GM18909 (cell line): ENCODE results near the gene SEZ6L.

ENCODE experiments used
- ATAC-seq: cut with Tn5 transposase; IDR thresholded peaks from one replicate; pipeline ENCODE4 v1.9.1; 2021; ENCODE audit warnings: mild to moderate bottlenecking; ENCODE audit not compliant: unreplicated experiment, poor library complexity

Gene SEZ6L

DNA sequence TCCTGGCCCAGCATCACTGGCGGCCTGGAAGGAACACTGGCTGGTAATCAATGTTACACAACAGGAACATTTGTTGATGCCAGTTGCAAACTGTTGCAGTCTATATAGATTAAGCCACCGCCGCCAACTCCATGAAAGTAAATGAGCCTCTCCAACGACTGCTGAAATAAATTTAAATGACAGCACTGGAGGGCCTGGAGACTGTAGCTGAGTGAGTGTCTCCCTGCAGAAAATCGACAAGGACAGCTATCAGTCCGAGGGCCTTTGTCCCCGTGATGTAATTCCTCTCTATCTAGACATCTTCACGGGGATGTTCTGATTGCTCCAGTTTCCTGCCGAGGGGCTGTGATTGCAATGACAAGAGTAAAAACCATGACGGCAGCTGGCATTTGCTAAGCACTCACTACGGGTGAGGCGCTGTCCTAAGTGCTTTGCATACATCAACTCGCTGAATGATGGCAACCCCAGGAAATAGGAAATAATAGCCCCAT is 120.4 kb downstream of the SEZ6L start:
- ATAC-seq = no peak

DNA sequence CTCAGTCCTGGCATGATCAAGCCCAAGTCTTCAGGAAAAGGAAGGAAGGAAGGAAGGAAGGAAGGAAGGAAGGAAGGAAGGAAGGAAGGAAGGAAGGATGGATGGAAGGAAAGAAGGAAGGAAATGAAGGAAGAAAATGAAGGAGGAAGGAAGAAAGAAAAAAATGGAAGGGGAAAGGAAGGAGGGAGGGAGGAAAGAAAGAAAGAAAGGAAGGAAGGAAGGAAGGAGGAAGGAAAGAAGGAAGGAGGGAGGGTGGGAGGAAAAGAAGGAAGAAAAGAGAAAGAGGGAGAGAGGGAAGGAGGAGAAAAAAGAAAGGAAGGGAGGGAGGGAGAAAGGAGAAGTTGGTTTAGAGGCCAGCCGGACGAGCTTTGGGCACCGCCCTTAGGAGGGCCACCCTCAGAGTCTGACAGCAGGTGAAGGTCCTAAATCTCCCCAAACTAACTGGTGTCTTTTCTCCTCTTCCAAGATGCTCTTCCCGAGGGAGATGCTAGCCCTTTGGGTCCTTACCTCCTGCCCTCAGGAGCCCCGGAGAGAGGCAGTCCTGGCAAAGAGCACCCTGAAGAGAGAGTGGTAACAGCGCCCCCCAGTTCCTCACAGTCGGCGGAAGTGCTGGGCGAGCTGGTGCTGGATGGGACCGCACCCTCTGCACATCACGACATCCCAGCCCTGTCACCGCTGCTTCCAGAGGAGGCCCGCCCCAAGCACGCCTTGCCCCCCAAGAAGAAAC is 122.8 kb downstream of the SEZ6L start:
- ATAC-seq = no peak

DNA sequence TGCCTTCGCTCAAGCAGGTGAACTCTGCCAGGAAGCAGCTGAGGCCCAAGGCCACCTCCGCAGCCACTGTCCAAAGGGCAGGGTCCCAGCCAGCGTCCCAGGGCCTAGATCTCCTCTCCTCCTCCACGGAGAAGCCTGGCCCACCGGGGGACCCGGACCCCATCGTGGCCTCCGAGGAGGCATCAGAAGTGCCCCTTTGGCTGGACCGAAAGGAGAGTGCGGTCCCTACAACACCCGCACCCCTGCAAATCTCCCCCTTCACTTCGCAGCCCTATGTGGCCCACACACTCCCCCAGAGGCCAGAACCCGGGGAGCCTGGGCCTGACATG is 123.4 kb downstream of the SEZ6L start:
- ATAC-seq = no peak

DNA sequence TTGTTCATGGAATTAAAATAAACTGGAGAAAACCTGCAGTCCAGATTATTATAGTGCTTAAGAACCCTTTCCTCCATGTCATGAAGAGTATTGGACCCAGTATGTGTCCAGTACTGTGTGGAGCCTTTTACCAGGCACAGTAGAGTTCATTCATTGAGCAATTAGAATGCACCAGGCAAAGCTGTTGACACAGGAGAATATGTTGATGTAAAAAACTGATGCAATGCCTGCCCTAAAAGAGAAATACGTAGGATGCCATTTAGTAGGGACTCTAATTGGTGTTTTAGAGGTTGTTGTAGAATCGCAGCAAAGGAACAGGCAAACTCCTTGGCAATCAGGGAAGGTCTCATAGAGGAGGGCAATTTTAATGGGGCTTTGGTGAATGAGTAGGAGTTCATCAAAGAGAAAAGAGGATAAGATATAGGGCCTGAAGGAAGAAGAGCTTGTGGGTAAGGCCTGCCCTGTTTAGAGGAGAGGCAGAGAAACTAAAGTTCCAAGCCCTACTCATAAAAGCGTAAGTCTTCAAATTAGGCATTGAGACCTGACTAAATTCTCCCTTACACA is 126.4 kb downstream of the SEZ6L start:
- no peak for ATAC-seq

DNA sequence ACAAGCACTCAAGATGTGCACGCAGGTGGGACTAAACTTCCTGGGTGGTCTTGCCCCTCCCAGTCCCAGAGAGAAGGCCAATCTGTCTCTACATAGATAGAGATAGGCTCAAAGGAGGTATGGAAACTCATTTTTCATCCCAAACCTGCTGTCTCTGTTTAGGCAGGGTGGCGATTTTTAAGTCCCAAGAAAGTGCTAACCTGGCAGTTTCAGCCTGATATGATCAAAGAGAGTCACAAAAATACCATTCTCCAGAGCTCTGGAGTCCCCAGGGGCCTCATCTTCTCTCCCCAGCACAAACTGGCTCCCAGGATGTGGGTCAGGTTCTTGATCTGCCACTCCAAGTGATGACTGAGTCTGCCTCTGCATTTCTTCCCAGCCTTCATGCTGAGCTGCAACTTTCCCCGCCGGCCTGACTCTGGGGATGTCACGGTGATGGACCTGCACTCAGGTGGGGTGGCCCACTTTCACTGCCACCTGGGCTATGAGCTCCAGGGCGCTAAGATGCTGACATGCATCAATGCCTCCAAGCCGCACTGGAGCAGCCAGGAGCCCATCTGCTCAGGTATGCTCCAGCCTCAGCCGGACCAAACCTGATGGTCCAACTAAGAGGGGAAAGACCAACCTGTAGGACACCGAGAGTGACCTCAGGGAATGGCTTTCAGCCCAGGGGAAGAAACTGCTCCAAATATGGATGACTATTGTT is 129.5 kb downstream of the SEZ6L start:
- ATAC-seq = no peak

DNA sequence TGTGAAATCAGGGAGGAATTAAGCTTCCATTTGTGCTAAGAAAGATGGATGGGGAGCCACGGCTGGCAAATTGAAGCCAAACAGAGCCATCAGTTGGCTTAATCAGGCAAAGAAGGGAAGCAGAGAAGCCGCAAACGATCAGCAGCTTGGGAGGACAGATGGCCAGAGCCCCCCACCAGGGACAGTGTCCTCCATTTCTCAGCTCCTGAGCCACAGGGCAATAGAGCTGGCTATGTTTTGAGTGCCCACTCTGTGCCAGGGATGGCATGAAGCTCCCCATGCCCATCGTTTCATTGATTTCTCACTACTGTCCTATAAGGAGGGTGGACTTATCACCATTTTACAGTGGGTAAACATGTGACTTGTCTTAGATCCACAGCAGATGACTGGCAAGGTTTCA is 133.5 kb downstream of the SEZ6L start:
- ATAC-seq = no peak

DNA sequence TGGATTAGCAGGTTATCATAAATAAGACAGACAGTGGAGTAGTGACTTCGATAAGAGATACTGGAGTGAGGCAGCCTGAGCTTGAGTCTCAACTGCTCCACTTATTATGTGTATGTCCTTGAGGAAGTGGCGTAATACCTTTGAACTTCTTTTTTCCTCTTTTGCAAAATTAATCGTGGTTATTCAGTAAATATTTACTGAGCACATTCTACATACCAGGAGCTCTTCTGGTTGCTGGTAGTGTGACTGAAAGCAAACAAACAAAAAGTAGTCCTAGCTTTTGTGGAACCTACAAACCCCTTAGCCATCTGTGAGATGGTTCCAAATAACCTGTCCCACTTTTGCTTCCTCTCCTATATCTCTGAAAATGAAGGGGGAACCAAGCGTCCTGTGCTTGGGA is 134.2 kb downstream of the SEZ6L start:
- ATAC-seq = no peak

DNA sequence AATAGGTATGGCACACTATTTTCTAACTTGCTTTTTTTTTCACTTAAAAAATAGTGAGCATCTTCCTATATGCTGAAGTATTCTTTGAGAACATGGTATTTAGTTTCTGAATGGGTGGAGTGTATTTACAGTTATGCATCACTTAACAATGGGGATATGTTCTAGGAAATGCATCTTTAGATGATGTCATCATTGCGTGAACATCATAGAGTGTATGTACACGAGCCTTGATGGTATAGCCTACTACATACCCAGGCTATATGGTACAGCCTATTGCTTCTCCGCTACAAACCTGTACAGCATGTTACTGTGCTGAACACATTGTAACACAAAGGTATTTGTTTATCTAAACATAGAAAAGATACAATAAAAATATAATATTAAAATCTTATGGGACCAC is 135.5 kb downstream of the SEZ6L start:
- no peak for ATAC-seq

DNA sequence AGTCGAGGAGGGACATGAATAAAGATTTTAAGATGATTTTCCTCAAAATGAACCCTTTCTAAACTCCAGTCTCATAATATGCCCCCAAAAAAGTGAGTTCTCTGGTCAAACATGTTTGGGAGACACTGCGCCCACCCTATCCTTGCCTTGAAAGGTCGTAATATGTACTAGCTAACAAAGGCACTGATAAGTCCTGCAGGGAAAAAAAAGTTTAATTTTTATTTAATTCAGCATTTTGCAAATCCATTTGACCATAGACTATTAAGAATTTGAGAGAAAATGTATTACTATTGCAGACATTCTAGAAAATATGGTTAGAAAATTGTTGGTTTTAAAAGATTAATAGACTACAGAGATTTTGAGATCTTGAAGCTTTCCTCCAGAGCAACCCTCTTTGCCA is 139.2 kb downstream of the SEZ6L start:
- no peak for ATAC-seq

DNA sequence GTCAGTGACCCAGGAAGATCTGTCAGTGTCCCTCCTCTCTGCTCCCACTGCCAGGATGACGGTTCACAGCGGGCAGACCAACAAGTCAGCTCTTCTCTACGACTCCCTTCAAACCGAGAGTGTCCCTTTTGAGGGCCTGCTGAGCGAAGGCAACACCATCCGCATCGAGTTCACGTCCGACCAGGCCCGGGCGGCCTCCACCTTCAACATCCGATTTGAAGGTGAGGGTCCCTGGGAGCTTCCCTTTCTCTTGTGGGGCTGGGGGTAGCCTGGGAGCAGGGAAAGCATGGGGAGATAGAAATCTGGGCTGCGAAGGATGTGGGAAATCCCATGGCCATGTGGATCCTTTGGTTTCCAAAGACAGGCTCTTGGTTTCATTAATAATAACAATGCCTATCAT is 141.4 kb downstream of the SEZ6L start:
- ATAC-seq = no peak

DNA sequence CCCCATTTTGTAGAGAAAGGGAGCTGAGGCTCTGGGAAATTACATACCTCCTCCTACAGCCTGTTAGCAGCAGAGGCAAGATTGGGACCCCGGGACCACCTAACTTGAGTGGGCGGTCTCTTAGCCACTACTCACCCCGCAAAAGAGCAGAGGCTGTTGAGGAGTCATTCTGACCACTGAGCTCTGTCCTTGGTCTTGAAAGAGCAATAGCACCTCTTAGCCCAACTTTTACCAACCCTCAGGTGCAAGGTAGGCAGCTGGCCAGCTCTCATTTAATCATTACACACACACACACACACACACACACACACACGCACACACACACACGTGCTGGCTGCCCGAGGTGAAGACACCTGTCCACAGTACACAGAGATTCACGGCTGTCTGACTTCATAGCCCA is 144.0 kb downstream of the SEZ6L start:
- no peak for ATAC-seq

DNA sequence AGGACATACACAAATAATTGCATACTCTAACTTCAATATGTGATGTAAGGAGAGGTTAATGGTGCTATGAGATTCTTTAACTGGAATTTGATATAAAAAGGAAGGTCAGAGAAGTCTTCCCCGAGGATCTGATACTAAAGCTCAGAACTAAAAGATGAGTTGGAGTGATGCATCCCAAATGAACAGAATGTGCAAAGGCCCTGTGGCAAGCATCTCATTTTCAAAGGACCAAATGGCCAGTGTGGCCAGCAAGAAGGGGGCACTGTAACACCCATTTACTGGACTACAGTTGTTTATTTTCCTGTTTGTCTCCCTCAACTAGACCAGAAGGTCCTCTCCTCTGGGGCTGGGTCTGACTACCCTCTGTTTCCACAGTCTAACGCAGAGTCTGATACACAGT is 144.9 kb downstream of the SEZ6L start:
- ATAC-seq = no peak

DNA sequence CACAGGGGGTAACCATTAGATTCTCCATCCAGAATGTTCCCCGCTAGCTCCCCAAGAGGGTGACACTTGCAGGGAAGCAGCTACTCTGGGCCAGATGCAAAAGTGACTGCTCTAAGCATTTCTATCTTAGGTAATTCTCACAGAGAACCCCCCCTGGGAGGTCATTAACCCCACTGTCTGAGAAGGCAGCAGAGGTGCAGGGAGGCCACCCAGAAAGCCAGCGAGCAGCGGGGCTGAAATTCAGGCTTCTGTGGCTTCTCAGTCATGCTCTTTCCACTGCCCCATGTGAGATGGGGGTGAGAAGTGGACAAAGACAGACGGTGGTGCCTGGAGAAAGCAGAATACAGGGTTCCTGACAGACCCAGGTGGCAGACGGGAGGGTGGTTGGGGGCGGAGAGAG is 145.4 kb downstream of the SEZ6L start:
- no peak for ATAC-seq

DNA sequence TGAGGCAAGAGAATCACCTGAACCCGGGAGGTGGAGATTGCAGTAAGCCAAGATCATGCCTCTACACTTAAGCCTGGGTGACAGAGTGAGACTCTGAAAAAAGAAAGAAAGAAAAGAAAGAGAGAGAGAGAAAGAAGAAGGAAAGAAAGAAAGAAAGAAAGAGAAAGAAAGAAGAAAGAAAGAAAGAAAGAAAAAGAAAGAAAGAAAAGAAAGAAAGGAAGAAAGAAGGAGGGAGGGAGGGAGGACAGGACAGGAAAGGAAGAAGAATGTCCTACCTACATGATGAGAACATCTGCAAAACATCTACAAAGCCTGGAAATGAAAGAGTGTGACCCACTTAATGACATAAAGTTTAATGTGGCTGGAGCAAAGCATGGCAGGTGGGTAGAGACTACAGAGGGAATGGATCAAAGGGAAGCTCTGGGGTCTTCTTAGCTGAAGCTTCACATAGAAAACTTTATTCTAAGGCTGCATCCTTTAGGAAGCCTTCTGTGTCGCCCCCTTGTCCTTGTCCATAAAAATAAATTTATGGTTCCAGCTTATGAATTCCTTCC is 147.5 kb downstream of the SEZ6L start:
- no peak for ATAC-seq

DNA sequence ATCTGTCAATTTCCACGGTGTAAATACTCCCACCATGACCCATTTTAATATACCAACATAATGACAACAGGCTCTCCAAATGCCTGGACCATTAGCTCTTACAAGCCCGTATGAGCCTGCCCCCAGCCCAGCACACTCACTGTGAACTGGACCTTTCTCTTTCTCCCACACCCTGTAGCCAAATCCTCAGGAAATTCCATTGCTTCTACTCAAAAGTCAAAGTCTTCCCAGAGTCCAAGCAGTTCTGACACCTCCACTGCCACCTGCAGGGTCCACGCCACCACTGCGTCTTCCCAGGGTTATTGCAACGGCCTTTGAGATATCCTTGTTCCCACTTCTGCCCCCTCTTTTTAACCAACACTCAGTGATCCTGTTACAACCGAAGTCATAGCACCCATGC is 149.7 kb downstream of the SEZ6L start:
- ATAC-seq = no peak

DNA sequence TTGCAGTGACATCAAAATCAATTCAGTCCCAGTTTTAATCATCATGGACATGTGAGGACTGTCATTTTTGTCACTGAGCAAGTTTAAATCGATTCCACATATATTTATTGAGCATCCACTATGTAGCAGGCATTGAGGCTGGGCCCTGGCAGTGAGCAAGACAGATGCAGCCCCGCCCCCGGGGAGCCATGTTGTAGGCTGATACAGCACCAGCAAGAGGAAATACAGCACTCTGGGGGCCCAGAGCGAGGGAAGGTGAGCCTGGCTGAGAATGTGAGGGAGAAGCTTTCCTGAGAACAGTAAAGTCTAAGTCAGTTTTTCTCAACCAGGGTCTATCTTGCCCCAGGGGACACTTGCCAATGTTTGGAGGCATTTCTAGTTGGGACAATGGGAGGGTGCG is 151.2 kb downstream of the SEZ6L start:
- ATAC-seq = no peak

DNA sequence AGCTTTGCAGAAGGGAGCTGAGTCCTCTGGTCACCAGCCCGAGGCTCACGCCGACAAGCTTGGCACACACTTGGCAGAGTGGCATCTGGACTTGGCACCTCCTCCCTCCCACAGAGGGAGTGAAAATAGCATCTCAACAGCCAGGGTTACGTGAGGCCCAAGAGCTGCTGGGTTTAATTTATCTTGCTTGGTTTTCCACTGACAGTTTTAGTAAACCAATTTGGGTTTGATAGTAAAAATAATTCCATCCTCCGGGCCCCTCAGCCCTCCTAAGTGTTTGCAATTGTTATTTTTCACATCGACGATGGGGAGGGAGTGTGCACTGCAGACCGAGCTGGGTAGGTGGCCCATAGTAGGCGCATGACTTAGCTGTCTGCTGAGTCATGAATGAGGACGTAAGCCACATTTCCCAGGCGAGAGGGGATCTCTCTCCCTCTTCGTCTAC is 152.2 kb downstream of the SEZ6L start:
- no peak for ATAC-seq

DNA sequence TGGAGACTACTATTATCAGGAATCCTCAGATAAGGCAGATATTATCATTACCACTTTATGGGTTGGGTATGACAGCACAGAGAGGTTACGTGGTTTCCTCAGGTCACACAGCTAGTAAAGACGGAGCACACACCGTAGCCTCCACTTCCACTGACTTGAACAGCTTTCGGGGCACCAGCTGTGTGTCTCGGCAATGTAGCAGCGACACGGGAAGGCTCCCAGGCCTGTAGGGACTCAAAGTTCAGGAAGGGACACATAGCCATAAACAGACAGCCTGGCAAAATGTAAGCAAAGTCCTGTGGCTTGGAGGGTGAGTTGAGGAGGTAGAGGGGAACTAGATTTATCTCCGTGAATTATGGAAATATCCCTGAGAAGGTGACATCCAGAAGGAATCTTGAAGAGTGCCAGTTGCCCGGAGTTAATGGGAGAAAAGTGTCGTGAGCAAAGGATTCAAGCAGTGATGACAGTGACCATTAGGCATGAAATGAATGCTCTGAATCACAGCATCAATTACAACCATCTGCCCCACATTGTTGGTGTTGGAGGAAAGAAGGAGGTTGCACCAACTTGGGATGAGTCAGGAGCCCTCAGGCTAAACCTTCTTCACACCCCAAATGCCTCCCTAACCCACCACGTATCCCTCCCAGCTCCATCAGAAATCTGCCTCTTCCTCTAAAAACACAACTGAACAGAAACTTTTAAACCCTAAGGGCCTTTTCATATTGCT is 153.1 kb downstream of the SEZ6L start:
- no peak for ATAC-seq

DNA sequence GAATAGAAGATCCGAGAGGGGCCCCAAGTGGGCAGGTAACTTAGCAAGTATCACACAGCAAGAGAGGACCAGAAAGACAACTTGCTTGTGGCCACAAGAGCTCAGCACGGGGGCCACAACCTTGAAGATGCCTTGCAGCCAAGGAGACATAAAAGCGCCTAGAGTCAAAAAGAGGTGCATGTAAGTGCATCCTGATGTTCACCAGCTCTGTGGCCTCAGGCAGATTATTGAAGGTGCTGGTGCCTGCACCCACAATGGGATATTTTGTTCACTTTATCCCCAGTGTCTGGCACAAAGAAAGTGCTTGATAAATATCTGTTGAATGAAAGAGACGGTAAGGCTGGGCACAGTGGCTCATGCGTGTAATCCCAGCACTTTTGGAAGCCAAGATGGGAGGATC is 153.8 kb downstream of the SEZ6L start:
- no peak for ATAC-seq

DNA sequence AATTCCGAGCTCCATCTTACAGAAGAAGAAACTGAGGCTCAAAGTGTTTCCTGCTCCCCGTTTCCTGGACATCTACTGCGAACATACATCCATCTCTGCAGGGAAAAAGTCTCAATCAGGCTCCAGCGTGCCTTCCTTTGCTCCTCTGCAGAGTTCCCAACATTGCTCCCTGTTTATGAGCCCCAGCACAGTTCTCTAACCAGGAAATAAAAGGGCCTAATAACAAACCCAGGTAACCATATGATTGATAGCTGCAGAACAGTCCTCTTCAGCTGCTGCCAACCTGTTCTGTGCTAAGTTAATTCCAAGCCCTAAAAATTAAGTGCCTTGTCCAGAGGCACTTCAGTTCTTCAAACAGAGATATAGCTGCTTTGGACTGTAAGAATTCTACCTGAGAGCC is 154.9 kb downstream of the SEZ6L start:
- ATAC-seq = no peak

DNA sequence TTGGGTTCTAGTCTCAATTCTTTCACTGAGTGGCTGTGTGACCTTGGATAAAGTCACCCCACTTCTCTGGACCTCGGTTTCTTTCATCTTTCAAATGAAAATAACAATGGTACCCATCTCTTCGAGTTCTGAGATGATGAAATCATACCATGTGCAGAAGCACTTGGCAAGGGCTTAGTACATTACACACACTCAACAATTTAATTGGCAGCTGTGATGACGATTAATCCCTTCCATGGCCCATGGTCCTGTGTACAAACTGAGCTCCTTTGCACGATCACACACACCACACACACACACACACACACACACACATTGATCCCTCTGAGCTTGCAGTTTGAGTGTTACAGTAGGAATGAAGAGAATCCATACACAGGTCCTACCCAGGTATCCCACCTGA is 156.4 kb downstream of the SEZ6L start:
- no peak for ATAC-seq
